SIG-M5 treated with dmso at 0.1 percent for 504 hours (cell line): ENCODE measurements around the gene PRPF19.
A peak's percentile ranks its signal among the peaks of the same experiment; 100 is the strongest.
"Not testable (repeated sequence)": the region's sequence is repeated elsewhere in the genome, so short reads cannot be mapped to it uniquely, and the experiment has no call there.

Experiments used
- DNase-seq: peaks from one replicate; lab custom pipeline; 2025; ENCODE audit not compliant: unreplicated experiment; lab: John Stamatoyannopoulos, UW

Gene PRPF19

GRCh38 chr11:60909680-60910280 is 3.4 kb upstream of the PRPF19 start:
- not testable (repeated sequence) for DNase-seq

GRCh38 chr11:60908803-60909202 is 2.4 kb upstream of the PRPF19 start:
- DNase-seq: no peak

GRCh38 chr11:60905551-60906113 is 753 bp downstream of the PRPF19 start:
- DNase-seq: no peak

DNA sequence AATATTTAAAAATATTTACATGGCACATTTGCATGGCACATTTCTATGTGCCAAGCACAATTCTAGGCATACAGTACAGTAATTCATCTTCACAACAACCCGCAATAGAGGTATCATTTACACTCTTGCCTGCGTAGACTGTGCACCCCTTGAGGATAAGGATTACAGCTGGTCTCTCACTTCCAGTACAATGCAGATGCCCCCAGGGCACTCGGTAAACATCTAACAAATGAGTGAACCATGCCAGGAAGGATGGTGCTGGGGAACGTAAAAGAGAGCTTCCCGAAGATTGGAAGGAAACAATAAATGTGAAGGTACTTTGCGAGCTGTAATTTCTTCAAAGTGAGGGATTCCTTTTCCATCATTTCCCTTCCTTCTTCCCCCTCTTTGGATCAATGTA is 1.3 kb downstream of the PRPF19 start:
- no peak for DNase-seq

DNA sequence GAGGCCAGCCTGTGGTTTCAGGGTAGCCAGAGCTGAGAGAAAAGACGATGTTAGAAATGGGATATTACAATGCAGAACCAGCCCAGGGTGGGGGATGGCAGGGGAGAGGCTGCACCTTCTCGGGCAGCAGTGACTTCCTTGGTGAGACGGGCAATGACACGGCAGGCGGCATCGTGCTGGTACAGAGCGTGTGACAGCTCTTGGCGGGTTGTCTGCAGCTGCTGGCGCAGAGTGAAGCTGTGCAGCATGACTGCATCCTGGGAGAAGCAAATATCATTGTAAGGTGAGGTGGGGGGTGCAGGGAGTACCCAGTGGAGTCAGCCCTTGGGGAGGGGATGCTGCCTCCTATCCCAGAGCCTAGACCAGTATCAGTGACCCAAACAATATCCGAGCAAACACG is 3.8 kb downstream of the PRPF19 start:
- DNase-seq: no peak

DNA sequence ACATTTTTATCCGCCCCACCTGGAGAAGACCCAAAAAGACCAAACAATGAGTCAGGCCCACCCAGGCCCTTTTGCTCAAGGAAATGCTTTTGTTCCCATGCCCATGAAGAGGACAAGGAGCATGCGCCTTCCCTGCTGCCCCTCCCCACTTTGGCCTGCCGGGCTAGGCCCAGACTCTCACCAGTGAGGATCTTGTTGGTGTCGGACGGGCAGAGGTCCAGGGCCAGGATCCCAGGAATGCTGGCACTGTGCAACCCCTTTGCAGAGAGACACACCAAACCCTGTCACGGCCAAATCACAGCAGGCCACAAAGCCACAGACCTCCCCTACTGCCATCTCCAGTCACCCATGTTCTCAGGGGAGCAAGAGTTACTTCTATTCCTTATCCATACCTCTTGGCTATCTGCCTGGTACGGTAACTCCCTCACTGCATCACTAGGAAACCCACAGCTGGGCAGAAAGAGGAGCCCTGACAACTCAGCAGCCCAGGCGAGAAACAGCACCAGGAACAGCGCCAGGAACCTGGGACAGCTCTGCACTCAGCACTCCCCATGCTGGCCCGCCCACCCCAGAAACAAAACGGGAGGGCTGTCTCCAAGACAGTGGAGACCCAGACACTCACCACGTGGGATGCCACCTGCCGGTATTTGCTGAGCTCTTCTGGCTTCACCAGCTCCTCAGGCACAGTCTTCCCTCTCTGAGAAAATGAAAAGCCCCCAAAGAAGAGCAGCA is 5.5 kb downstream of the PRPF19 start:
- no peak for DNase-seq

DNA sequence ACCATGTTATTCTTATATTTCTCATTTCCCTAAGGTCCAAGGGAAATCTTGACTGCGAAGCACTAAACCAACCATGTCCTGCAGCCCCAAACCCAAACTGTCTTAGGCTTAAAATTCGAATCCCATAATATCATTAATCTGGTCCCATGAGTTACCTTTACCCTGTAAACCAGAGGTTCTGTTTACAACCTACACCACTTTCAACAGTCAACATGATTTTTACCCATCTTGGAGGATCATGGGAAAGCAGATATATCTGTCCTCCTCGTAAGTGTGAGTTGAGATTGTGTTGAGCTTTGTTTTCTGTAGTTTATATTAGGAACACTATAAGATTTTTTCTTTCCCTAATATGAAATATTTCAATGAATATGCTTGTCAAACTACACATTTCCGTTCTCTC is 6.4 kb downstream of the PRPF19 start:
- DNase-seq: no peak

- peak; percentile 43 for DNase-seq
Measured at GRCh38 chr11:60899046-60899936, 7.1 kb downstream of the PRPF19 start.

DNA sequence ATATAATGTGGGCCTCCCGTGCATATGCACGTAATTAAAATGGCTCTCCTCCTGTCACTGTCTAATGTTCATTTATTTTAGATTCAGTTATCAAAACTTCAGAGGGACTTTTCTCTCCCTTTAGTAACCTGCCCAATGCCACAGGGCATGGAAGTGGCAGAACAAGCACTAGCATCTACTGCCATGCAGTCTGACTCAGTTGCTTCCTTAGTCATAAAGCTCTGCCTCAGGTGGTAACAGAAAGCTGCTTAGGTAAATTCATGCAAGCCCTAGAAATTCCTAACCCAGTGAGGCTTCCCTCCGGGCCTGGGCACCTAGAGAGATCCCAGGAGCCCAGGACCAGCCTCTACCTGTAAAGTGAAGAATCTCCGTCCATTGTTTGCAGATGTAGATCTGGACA is 8.9 kb downstream of the PRPF19 start:
- no peak for DNase-seq

GRCh38 chr11:60895687-60896086 is 10.7 kb downstream of the PRPF19 start:
- DNase-seq: no peak

DNA sequence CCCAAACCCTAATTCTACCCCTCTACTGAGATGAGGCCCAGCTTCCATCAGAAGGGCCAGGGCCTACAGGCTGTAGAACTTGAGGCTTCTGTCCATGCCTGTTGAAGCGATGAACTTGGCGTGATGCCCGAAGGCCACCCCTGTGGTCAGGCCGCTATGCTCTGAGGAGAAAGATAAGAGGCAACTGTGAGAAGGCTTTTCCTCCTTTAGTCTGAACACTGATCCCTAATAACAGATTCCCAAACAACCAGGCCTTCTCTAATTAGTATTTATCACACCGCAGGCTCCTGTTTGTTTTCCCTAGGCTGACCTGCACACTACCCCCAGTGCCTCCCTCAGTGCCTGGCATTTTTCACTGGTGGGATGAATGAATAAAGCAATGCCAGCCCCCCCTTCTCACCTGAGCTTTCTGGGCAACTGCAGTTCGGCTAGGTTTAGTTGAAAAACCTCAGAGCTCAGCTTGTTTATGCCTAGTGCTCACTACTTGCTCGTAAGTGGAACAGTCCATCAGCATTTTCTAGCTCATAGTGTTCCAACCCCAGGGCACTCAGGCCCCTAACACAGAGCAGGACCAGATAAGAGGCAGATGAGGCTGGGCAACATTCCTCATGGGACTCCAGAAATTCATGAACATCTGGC is 15.2 kb downstream of the PRPF19 start:
- DNase-seq: no peak

DNA sequence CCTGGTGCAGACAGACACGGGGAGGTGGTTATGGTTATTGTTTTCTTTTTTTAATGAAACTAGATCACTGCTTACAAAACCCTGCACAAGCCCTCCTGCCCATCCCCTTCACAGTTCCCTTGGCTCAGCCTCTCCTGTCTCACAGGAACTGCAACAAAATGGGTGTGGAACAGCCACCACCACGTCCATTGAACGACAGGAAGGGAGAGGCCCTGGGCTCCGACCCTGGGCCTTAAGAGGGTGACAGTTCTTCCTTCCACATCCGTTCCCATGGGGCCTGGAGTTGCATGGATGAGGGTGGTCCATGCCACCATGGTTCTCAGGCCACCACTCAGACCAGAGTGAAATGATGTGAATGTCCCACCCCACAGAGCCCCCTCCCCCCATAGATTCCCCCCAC is 15.7 kb downstream of the PRPF19 start:
- DNase-seq: no peak

DNA sequence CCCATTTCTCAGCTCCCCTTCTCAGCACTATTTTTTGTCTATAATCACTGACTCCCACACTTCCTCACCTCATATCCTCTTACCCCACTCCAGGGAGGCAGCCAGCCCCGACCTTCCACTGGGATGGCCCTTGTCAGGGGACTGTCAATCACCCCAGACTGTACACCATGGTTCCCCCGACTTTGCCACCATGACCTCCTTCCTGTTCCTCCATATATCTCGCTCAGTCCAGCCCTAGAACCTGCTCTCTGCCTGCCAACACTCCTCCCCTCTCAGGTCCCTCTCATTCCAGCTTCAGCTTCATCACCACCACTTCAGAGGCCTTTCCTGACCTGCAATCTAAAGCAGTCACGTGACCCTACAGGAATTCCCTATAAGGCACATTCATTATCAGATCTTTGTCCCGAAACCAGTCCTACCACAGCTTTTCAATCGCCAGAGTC is 16.5 kb downstream of the PRPF19 start:
- peak; percentile 4 for DNase-seq

GRCh38 chr11:60887556-60887955 is 18.8 kb downstream of the PRPF19 start:
- DNase-seq: peak; percentile 16

DNA sequence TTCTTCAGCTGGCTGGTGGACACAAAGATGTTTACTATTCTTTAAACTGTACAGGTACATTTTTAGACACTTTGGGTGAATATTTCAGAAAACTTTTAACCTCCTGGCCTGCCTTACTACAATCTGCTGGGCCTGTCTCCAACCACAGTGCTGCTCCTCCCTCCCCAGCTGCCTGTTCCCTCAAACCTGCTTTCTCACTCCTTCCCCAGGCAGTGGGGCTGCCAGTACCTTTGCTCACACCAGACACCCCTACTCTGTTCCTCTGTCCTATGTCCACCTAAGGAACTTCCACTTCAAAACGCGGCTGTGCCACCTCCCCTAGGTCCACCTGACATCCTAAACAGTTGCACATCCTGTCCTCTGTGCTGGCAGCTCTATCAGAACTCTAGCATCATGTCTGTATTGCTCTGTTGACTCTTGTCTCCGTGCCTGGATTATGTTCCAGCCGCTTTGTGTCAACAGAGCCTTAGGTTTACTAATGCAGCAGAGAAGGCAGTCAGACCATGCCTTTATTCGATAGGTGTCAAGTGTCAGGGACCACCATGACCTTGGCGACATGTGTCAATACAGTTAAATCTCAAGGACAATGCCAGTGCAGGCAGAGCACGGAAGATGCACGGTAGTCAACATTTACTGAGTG is 25.6 kb downstream of the PRPF19 start:
- no peak for DNase-seq

GRCh38 chr11:60879971-60880588 is 26.3 kb downstream of the PRPF19 start:
- DNase-seq: no peak

- no peak for DNase-seq
Measured at GRCh38 chr11:60879104-60879503, 27.3 kb downstream of the PRPF19 start.

- DNase-seq: no peak
Measured at GRCh38 chr11:60878245-60879101, 27.9 kb downstream of the PRPF19 start.

GRCh38 chr11:60876168-60876485 is 30.3 kb downstream of the PRPF19 start:
- DNase-seq: no peak
